ENCODE measurements around the gene NYAP1. TPM values are rescaled to one million over a fixed set of nuclear protein-coding genes. Genes with fewer than 3 reads are reported as not detected.
"Not testable (repeated sequence)": the region's sequence is repeated elsewhere in the genome, so short reads cannot be mapped to it uniquely, and the experiment has no call there.

Gene NYAP1
- total RNA-seq, 1 donor from 2014 or later: not detected

DNA sequence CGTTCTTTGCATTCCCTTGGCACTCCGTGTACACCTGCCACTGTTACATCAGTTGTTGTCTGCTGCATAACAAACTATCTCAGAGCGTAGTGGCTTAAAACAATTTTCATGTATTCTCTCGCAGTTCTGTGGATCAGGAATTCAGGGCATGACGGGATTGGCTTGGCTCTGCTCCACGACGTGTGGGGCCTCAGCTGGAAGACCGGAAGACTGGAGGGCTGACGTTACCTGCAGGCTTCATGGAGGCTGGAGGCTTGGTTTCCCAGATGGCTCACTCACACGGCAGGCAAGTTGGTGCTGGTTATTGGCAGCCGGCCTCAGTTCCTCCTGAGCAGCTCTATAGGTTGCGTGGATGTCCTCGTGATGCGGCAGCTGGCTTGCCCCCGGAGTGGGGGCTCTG lies 25.5 kb downstream of the NYAP1 start:
- intact Hi-C loops (cut with micrococcal nuclease): no loop called here

DNA sequence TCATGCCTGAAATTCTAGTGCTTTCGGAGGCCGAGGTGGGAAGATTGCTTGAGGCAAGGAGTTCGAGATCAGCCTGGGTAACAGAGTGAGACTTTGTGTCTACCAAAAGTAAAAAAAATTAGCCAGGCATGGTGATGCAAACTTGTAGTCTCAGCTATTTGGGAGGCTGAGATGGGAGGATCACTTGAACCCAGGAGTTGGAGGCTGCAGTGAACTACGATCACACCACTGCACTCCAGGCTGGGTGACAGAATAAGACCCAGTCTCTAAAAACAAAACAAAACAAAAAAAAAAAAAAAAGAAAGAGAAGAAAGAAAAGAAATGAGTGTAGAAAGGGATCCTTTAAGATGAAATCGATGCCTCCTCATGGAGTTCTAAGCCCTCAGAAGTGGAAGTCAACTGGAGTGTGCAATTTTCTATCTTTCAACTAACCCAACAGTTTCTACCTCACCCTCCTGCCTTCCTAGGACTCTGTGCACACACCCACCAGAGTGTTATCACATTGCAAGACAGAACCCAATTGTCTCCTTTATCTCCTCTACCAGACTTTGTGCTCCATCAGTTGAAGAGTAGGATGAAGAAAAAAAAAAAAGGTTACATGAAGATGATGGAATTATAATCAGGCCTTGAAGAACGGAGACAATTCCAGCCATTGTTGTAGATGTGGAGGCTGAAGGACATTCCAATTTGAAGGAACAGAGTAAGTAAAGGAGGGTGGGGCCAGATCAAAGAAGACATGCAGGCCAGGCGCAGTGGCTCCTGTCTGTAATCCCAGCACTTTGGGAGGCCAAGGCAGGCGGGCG lies 26.9 kb downstream of the NYAP1 start:
- intact Hi-C loops (cut with micrococcal nuclease): no loop called here

DNA sequence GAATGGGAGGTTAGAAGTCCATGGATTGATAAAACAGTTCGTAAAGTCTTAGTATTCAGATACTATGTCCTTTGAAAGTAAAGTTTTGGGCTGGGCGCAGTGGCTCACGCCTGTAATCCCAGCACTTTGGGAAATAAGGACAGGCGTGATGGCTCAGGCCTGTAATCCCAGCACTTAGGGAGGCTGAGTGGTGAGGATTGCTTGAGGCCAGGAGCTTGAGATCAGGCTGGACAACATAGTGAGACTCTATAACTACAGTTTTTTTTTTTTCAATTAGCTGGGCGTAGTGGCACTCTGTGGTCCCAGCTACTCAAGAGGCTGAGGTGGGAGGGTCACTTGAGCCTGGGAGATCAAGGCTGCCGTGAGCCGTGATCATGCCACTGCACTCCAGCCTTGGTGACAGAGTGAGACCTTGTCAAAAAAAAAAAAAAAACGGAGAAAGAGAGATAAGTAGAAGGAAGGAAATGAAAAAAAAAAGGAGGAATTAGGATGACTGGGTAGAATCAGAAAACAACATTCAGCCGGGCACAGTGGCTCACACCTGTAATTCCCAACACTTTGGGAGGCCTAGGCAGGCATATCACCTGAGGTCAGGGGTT lies 29.6 kb downstream of the NYAP1 start:
- intact Hi-C loops (cut with micrococcal nuclease): no loop called here

DNA sequence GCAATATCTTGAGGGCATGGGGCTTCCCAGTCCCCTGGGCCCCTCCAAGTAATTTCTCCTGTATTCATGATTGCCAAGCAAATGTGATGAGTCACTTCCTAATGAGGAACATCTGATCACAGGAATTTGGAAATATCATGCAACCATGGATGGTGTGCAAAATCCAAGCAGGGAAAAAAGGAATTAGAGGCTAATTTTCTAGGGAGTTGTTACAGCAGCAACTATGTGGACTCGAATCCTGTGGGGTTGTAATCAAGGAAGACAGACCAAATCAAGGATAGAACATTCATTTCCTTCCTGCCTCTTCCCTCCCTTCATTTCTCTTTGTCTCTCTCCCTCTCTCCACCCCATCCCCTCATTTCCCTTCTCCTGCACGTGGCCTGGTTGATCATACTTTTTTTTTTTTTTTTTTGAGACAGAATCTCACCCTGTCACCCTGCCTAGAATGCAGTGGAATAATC lies 31.4 kb downstream of the NYAP1 start:
- intact Hi-C loops (cut with micrococcal nuclease): no loop called here

DNA sequence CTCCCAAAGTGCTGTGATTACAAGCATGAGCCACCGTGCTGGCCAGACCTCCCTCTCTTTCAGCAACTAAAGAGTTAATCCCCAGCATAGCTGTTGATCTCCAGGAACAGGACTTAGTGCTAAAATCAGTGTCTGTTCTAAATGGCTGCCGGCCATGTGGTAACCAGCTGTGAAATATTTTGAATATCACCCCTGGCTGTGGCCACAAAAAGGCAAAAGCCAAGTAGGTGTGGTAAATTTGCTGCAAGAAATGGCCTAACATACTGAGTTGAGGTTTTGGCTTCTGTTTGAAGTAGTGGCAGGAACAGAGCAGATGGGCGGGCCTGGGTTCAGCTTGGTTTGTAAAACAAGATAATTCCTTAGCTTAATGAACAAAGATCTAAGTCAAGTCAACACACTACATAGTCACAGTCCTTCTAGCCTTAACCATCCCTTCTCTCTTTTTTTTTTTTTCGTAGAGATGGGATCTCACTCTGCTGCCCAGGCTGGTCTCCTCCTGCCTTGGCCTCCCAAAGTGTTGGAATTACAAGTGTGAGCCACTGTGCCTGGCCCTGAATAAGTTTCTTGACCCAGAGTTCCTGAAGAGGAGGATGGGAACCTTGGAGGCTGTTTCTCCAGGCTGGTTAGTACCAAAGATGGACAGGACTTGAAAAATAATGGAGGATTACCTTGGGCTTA lies 32.5 kb downstream of the NYAP1 start:
- intact Hi-C loops (cut with micrococcal nuclease): loop anchor here (1.0 to 2.0 kb wide), 2 partner anchors 33 to 34 kb away; partner anchors contain the start of gene NYAP1

DNA sequence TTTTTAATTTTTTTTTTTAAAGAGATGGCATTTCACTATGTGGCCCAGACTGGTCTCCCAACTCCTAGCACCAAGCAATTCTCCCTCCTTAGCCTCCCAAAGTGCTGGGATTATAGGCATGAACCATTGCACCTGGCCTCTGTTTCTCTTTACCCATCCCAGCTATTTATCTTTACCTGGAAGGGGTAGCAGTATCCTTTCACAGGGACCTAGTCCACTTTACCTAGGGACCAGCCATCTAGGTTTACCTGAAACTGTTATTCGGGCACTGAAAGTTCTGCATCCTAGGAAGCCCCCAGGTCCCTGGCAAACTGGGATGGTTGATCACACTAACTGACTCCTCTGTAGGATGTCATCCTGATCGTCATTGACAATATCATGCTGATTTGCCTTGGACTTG lies 33.6 kb downstream of the NYAP1 start:
- intact Hi-C loops (cut with micrococcal nuclease): loop anchor here (2.0 kb wide), 1 partner anchor 35 kb away; the partner anchor contains the start of gene NYAP1

DNA sequence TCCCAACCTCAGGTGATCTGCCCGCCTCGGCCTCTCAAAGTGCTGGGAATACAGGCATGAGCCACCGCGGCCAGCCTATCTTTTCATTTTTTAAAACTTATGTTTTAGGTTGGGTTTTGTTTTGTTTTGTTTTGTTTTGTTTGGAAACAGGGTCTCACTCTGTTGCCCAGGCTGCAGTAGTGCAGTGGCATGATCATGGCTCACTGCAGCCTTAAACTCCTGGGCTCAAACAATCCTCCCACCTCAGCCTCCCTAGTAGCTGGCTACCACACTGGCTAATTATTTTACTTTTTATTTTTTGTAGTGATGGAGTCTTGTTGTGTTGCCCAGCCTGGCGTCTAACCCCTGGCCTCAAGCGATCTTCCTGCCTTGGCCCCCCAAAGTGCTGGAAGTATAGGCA lies 35.9 kb downstream of the NYAP1 start:
- intact Hi-C loops (cut with micrococcal nuclease): no loop called here

DNA sequence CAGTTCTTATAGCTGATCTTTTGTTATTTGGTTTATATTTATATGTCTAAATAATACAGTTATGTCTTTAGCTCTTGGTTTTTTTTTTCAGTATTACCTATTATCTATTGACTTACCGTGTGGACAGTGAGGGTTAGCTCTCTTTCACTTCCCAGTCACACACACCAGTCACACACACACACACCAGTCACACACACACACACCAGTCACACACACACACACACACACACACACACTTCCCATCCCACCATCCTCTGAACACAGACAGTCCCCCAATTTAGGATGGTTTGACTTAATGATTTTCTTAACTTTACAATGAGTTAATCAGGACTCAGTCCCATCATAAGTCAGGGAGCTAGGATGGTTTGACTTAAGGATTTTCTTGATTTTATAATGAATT lies 36.4 kb downstream of the NYAP1 start:
- intact Hi-C loops (cut with micrococcal nuclease): no loop called here

DNA sequence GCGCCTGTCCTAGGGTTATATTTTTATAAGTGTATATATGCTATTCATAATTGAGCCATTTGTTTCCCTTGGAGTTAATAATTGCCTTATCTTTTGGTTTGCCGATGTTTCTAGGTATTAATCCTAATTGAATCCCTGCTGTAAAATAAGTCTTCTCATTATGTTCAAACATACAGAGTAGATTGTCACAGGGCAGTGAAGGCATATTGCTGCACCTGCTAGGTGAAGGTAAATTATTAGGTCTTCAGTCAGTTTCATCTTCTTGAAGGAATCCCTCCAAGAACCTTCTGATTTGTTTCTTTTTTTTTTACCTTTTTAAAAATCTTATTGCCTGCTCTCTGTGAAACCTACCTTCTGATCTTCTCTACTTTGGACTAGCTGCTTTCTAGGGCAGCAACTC lies 37.3 kb downstream of the NYAP1 start:
- intact Hi-C loops (cut with micrococcal nuclease): no loop called here

DNA sequence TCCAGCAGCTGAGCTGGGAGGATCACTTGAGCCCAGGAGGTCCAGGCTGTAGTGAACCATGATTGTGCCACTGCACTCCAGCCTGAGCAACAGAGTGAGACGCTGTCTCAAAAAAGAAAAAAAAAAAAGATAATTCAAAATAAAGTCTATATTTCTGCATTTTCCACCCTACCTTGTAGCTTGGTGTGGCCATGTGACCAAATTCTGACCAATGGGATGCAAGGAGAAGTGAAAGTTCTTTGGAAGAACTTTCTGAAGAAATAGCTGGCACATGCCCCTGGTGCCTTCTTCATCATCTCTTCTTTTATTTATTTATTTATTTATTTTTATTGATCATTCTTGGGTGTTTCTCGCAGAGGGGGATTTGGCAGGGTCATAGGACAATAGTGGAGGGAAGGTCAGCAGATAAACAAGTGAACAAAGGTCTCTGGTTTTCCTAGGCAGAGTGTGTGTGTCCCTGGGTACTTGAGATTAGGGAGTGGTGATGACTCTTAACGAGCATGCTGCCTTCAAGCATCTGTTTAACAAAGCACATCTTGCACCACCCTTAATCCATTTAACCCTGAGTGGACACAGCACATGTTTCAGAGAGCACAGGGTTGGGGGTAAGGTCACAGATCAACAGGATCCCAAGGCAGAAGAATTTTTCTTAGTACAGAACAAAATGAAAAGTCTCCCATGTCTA lies 38.3 kb downstream of the NYAP1 start:
- intact Hi-C loops (cut with micrococcal nuclease): not testable (repeated sequence)

DNA sequence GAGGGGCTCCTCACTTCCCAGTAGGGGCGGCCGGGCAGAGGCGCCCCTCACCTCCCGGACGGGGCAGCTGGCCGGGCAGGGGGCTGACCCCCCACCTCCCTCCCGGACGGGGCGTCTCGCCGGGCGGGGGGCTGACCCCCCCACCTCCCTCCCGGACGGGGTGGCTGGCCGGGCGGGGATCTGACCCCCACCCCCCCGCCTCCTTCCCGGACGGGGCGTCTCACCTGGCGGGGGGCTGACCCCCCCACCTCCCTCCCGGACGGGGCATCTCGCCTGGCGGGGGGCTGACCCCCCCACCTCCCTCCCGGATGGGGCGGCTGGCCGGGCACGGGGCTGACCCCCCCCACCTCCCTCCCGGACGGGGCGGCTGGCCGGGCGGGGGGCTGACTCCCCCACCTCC lies 39.5 kb downstream of the NYAP1 start:
- intact Hi-C loops (cut with micrococcal nuclease): not testable (repeated sequence)

DNA sequence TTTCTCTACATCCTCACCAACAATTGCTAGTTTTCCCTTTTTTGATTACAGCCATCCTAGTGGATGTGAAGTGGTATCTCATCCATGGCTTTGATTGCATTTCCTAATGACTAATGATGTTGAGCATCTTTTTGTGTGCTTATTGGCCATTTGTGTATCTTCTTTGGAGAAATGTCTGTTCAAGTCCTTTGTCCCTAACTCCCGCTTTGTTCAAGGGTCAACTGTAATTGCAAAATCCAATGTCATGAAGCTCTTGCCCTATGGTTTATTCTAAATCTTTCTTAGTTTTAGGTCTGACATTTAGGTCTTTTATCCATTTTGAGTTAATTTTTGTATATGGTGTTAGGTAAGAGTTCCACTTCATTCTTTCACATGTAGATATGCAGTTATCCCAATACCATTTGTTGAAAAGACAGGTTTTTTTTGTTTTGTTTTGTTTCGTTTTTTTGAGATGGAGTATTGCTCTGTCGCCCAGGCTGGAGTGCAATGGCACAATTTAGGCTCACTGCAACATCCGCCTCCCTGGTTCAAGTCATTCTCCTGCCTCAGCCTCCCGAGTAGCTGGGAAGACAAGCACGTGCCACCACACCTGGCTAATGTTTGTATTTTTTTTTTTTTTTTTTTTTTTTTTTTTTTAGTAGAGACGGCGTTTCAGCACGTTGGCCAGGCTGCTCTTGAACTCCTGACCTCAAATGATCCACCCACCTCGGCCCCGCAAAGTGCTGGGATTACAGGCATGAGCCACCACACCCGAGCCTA lies 44.6 kb downstream of the NYAP1 start:
- intact Hi-C loops (cut with micrococcal nuclease): not testable (repeated sequence)

DNA sequence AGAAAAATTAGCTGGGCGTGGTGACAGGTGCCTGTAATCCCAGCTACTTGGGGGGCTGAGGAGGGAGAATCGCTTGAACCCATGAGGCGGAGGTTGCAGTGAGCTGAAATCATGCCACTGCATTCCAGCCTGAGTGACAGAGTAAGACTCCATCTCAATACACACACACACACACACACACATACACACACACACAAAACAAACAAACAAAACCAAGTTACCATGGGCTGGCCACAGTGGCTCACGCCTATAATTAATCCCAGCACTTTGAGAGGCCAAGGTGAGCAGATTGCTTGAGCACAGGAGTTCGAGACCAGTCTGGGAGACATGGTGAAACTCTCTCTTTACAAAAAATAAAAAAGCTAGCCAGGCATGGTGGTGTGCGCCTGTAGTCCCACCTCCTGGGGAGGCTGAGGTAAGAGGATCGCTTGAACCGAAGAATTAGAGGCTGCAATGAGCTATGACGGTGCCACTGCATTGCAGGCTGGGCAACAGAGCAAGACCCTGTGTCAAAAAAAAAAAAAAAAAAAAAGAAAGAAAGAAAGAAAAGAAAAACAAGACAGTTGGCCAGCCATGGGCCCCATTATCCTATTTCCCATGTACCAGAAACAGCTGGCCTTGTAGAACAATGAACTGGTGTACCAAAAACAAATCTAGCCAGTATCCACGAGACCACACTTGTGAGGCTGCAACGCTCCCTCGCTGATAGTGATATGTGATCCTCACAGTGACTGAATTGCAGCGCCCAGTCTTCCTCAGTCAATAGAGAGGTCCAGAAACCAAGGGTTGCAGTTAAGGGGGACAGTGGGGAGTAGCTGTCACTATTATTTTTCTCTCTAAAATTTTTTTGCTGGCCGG lies 48.7 kb downstream of the NYAP1 start:
- intact Hi-C loops (cut with micrococcal nuclease): no loop called here

DNA sequence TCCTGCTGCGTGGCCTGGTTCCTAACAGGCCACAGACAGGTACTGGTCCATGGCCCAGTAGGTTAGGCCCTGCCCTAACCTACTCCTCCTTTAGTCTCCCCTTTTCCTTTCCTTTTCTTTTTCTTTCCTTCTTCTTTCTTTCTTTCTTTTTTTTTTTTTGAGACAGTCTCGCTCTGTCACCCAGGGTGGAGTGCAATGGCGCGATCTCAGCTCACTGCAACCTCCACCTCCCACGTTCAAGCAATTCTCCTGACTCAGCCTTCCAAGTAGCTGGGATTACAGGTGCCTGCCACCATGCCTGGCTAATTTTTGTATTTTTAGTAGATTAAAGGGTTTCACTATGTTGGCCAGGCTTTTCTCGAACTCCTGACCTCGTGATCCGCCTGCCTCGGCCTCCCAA lies 52.3 kb downstream of the NYAP1 start:
- intact Hi-C loops (cut with micrococcal nuclease): not testable (repeated sequence)

DNA sequence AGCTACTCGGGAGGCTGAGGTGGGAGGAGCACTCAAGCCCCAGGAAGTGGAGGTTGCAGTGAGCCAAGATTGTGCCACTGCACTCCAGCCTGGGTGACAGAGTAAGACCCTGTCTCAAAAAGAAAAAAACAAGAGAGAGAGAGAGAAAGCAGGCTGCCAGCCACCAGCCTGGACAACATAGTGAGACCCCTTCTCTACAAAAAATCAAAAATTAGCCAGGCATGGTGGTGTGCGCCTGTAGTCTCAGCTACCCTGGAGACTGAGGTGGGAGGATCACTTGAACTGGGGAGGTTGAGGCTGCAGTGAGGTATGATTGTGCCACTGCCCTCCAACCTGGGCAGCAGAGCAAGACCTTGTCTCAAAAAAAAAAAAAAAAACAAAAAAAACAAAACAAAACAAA lies 53.0 kb downstream of the NYAP1 start:
- intact Hi-C loops (cut with micrococcal nuclease): not testable (repeated sequence)

DNA sequence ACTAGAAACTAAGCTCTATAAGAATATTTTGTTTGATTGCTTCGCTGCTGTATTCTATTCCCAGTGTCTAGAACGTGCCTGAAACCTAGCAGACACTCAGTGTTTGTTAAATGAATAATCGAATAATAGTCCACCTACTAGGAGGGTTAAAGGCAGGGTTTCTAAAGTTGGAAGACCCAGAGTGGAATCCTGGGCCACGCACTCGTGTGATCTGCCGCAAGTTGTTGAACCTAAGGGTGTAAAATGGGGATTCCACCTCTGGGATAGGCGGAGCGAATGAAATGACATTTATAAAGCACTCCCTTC lies 54.6 kb downstream of the NYAP1 start:
- intact Hi-C loops (cut with micrococcal nuclease): loop anchor here (1.0 to 2.0 kb wide), 9 partner anchors 8 to 420 kb away; partner anchors contain the start of genes CNPY4, FBXO24, GNB2 and LRCH4

DNA sequence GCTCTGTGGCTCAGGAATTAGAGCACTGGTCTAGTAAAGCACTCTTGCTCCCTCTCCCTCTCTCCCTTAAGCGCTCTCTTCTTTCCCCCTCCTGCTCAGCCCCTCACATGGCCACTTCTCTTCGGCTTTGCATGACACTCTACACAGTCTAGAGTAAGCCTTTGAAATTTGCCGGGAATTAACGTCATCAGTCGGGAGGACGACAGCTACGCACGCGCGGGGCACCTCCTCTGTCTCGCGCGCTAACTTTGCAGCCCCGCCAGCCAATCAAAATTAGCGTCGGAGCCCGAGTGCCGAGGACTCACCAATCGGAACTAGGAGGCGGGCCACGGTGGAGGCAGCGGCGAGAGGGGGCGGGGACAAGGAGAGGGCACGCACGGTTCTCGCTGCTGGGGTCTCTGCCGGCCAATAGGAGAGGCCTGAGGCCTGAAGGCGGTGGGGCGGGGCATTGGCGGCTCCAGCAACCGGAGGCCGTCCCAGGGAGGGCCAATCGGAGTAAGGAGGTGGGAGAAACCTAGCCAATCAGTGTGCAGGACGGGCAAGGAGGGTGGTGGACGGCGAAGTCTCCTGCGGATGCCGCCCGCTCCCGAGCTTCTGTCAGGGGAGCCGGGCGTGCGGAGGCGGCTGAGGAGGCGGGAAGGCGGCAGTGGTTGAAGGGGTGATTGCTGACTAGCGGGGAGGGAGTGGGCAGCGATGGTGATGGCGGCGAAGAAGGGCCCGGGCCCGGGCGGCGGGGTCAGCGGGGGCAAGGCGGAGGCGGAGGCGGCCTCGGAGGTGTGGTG lies 55.1 kb downstream of the NYAP1 start, which contains the start of gene AGFG2:
Gene AGFG2 (plus strand): TSS at position 550 of the 782 bp plus-strand sequence. CDS start 144 bp downstream, at position 694.
- intact Hi-C loops (cut with micrococcal nuclease): loop anchor here (1.0 to 2.0 kb wide), 13 partner anchors 7 to 420 kb away; partner anchors contain the start of genes CNPY4, FBXO24, GNB2 and LRCH4

DNA sequence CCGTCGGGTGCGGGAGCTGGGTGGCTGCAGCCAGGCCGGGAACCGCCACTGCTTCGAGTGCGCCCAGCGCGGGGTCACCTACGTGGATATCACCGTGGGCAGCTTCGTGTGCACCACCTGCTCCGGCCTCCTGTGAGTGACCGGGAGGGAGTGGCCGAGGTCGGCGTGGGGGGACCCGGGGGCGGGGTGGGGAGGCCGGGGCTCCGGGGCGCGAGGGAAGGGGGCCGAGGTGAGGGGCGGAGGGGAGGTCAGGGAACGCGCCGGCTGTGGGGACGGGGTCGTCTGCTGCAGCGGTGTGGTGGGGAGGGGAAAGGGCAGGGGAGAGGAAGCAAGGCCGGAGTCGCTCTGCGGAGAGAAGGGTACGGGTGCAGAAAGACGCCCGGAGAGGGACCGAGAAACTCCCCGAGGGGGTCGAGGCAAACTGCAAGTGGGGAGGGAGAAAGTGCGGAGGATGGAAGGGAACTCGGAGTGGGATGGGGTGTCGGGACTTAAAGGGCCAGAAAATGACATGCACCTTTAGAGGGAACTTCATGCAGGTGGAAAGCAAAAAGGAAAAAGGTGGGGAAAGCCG lies 55.8 kb downstream of the NYAP1 start:
- intact Hi-C loops (cut with micrococcal nuclease): loop anchor here (1.0 to 2.0 kb wide), 5 partner anchors 11 to 421 kb away; partner anchors contain the start of genes CNPY4, MEPCE, TAF6 and TSC22D4
